GM19455 (cell line): ENCODE data around the gene NUDCD3.
"Not testable (repeated sequence)": the region's sequence is repeated elsewhere in the genome, so short reads cannot be mapped to it uniquely, and the experiment has no call there.

ENCODE experiments used
- ATAC-seq: cut with Tn5 transposase; IDR thresholded peaks from one replicate; pipeline ENCODE4 v1.9.1; 2021; ENCODE audit not compliant: unreplicated experiment

The NUDCD3 gene

DNA sequence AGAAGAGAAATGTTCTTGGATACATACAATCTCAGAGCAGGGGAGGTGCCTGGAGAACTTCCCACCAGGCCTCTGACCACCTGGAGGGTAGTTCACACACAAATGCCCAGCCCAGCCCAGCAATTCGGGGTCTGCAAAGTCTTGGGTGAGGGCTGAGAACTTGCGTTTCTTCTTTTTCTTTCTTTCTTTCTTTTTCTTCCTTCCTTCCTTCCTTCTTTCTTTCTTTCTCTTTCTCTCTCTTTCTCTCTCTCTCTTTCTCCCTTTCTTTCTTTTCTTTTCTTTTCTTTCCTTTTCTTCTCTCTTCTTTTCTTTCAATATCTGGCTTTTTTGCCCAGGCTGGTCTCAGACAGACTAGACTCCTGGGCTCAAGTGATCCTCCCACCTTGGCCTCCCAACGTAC is 28.3 kb upstream of the NUDCD3 start:
- no peak for ATAC-seq

GRCh38 chr7:44517175-44517574 is 26.7 kb upstream of the NUDCD3 start:
- no peak for ATAC-seq

DNA sequence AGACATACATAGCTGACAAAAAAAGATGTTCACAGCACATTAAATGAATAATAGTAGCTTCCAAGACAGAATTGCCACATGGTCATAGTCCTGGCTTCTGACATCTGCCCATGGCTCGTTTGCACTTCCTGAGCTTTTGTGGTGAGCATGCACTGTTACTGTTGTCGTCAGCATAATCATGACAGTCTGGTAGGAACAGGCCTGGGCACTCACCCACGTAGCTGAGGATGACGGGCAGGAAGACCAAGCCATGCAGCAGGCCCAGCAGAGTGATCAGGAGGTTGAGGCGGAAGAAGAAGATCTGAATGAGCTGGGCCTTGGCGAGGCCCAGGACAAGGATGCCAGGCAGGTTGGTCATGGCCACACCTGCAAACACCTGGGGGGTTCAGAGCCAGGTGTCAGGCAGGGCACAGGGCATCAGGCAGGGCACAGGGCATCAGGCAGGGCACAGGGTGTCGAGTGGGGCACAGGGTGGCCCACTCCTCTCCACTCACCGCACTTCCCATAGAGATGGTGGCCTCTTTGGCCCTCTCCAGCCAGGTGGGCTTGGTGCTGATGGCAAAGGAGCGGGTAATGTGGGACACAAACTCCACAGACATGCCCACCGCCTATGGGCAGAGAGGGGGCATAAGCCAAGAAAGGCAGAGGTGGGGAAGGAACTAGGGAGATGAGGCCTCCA is 25.3 kb upstream of the NUDCD3 start:
- no peak for ATAC-seq

DNA sequence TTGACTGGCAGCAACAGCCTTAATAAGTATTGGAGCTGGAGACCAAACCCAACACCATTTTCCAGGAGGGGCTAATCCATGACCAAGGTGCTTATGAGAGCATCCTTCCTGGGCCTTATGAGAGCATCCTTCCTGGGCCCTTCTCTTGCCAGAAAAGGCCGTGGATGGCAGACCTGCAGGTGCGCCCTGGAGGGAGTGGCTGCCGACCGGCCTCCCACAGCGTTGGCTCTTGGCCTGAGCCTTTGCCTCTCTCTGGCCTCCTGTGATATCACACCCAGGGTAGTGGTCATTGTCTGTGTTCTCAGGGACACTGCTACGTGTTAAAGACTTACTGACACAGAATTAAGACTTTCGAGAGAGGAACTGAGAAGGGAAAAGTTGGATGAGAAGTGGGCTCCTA is 22.3 kb upstream of the NUDCD3 start:
- no peak for ATAC-seq

- no peak for ATAC-seq
Measured at GRCh38 chr7:44511863-44512468, 21.5 kb upstream of the NUDCD3 start.

DNA sequence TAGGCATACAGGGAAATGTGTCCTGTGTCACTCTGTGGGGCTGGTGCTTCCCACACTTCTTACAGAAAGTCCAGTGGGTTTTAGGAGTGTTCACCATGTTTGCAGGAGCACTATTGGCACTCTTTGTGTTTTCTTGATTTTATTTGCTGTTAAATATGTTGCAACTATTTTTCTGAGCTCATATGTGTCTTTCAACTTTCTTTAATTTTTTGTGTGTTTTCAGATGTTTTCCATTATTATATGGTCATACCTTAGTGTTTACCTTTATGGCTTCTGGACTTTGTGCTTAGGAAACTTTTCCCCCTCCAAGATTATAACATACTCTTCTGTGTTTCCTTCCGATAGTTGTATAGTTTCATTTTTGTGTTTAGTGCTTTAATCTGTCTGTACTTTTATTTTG is 20.8 kb upstream of the NUDCD3 start:
- no peak for ATAC-seq

DNA sequence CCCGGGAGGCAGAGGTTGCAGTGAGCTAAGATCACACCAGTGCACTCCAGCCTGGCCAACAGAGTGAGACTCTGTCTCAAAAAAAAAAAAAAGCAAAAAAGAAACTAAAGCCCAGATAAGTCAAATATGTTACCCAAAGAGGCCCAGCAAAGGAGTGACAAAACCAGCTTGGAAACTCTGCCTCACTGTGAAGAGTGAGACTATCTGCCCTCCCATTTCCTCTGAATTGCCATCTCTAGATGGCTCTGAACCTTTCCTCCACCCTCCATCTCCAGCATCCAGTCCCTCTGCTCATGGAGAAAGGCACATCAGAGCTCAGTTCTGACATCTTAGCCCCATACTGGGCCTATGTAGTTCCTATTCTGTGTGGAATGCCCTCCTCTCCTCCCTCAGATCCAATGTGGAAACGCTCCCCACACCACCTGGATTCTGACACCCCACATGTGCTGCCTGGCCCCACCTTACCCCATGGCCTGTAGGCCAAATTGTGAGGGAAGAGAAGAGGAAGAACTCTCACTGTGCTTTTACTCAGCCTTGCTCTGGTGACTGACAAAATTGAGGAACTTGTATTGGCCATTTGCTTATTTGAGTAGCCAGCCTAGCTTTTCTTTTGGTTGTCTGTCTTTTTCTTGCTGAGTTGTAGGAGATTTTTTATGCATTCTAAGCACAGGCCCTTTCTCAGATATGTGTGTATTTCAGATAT is 18.0 kb upstream of the NUDCD3 start:
- no peak for ATAC-seq

DNA sequence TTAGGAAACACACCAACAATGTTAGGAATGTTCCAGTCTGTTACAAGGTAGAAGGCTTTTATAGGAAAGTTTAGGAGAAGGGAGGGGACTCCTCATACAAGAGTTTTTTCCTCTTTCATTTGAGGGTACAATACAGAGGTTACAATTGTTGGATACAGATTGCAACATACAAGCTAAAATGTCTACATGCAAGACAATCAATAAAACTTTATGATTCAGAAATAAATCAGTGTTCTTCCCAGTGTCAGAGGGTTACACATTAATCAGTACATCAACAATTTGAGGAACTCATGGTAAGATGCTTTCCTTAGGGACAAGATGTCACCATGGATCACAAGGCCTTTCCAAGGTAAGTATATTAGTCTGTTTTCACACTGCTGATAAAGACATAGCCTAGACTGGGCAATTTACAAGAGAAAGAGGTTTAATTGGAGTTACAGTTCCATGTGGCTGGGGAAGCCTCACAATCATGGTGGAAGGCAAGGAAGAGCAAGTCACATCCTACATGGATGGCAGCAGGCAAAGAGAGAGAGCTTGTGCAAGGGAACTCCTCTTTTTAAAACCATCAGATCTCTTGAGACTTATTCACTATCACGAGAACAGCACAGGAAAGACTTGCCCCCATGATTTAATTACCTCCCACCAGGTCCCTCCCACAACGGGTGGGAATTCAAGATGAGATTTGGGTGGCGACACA is 16.3 kb upstream of the NUDCD3 start:
- not testable (repeated sequence) for ATAC-seq

DNA sequence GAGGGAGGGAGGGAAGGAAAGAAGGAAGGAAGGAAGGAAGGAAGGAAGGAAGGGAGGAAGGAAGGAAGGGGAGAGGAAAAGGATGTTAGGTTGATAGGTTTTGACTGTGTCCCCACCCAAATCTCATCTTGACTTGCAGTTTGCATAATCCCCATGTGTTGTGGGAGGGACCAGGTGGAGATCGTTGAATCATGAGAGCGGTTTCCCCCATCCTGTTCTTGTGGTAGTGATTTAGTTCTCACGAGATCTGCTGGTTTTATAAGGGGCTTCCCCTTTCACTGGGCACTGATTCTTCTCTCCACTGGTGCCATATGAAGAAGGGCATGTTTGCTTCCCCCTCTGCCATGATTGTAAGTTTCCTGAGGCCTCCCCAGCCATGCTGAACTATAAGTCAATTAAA is 15.1 kb upstream of the NUDCD3 start:
- no peak for ATAC-seq

GRCh38 chr7:44498230-44498954 is 7.9 kb upstream of the NUDCD3 start:
- ATAC-seq, result no peak

GRCh38 chr7:44497155-44498027 is 6.9 kb upstream of the NUDCD3 start:
- no peak for ATAC-seq

GRCh38 chr7:44496385-44496784 is 5.9 kb upstream of the NUDCD3 start:
- no peak for ATAC-seq

DNA sequence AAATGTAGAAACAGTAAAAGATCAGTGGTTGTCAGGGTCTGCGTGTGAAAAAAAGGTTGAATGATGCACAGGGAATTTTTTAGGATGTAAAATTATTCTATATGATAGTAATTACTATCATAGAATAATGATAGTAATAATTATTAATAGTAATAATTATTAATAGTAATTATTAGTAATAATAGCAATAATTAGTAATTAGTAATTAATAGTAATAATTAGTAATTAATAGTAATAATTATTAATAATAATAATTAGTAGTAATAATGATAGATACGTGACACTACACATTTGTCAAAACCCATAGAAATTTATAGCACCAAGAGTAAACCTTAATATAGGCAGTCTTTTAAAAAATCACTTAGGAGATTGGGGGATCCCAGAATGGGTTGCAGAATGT is 4.5 kb upstream of the NUDCD3 start:
- ATAC-seq, result no peak

DNA sequence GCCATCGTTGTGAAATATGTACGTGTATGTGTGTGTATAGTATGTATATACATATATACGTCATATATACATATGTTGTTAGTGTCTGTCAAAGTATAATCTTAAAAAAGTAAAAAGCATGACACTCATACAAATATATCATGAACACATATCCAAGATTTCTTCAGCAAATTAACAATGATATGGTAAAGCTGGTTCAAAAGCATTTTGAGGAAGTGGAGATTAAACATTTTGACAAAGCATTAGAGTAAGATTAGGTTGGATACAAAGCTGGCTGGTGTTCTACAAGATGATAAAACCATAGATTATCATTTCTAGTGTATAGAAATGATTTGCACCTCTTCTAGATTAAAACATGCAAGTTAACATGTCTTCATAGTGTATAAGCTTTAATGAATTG is 771 bp upstream of the NUDCD3 start:
- no peak for ATAC-seq

DNA sequence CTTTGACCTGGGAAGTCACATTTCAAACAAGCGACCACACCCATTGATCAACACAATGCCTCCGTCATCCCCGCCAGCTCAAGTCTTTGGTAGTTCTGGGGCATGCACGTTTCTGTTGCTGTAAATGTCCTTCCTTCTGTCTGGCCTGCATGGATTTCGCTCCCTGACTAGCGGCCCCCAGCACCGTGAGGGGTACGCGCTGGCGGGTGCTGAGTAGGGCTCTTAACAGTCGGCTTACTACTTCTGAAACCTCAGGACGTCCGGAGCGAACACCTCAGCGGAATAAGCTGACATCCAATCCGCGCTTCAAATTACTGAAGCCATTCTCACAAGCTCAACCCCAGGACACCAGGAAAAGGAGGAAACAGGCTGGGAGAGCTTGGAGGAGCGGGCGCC is 505 bp downstream of the NUDCD3 start:
- ATAC-seq, result peak; percentile 33

DNA sequence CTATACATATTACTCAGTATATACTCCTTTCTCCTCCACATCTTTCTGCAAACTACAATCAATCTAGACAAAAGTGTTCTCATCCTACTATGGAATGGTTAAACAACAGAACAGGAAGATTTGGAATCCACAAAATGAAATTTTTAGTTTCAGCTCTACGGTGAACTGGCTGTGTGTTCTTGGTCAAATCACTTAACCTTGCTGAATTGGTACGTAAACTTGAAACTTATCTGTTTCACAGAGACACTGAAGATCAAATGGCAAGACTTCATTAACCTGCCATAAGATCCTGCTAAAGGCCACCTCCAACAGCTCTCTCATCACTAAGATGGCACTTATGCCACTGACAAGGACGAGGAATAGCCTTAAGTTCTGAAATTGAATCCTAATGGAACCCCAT is 1.5 kb downstream of the NUDCD3 start:
- no peak for ATAC-seq

DNA sequence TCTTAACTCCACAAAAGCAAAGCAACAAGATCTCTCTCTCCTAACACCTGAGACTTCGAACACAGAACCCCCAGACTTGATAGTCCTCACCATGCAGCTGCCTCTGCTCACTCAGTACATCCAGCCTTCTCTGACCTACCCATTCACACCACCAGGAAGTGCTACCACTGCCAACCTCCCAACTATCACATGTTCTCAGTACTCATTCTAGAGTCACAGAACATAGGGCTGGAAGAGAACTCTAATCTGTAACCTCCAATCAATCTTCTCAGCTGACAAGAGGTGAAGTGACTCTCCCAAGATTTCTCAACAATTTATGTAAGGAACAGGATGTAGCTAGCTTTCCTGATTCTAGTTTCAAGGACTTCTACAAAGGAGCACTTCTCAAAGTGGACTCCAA is 3.8 kb downstream of the NUDCD3 start:
- ATAC-seq, result no peak

DNA sequence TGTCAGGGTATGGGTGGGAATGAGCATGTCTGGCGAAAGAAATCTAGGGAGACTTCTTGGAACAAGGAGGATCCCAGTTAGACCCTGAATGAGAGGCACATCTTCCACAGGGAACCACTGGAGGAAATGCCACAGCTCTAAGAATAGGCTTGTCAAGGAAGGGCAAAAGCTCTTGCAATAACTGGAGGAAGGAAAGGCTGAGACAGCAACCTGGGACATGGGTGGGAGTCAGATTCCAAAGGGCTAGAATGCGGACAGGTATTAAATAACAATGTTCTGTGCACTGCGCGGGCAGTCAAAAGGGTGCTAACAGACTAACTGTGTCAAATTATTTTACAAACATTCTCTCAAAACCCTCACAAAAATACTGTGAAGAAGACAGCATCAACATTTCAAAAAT is 4.5 kb downstream of the NUDCD3 start:
- ATAC-seq, result no peak

GRCh38 chr7:44484482-44485313 is 5.8 kb downstream of the NUDCD3 start:
- no peak for ATAC-seq
